Measurements from ENCODE around the gene KCNQ1OT1. TPM values are rescaled to one million over a fixed set of nuclear protein-coding genes. Genes with fewer than 3 reads are reported as not detected.

Gene KCNQ1OT1
- total and polyA plus RNA-seq, 4 donors: 0.65 to 9.8 (median 4.0) TPM

- Histone ChIP-seq H3K4me1 (ENCODE audit: control insufficient read depth, insufficient read depth, low read length) (peaks cover 30% of the 10 kb centered on the region), H3K4me3 (ENCODE audit: low read depth, low read length) (no peak overlapping the region), H3K9me3 (ENCODE audit: control insufficient read depth, insufficient read depth, low read length) (no peaks in the 10 kb centered on the region), H3K27ac (ENCODE audit: low read depth, low read length) (no peak overlapping the region), H3K27me3 (ENCODE audit: control insufficient read depth, insufficient read depth, low read length) (no peaks in the 10 kb centered on the region), H3K36me3 (ENCODE audit: control insufficient read depth, insufficient read depth, low read length) (peaks cover 10% of the 10 kb centered on the region)
- no peak for DNase-seq (ENCODE audit: low read depth in 4 of 6, low spot score in 6 of 6)
- 0% methylated on average over 1 of the region's 1 CpG for WGBS (ENCODE audit: insufficient coverage)
Observed at GRCh38 chr11:2670541-2671100, 29.2 kb downstream of the KCNQ1OT1 start.

- H3K9me3 ChIP-seq (ENCODE audit: control insufficient read depth, insufficient read depth, low read length): no peaks in the 10 kb centered on the region
- H3K36me3 ChIP-seq (ENCODE audit: control insufficient read depth, insufficient read depth, low read length): peaks cover 10% of the 10 kb centered on the region
- H3K27ac ChIP-seq (ENCODE audit: low read depth, low read length): no peak overlapping the region
- no peak overlapping the region for H3K4me3 ChIP-seq (ENCODE audit: low read depth, low read length)
- no peaks in the 10 kb centered on the region for H3K27me3 ChIP-seq (ENCODE audit: control insufficient read depth, insufficient read depth, low read length)
- peaks cover 31% of the 10 kb centered on the region for H3K4me1 ChIP-seq (ENCODE audit: control insufficient read depth, insufficient read depth, low read length)
- no peak for DNase-seq (ENCODE audit: low read depth in 4 of 6, low spot score in 6 of 6)
- WGBS (ENCODE audit: insufficient coverage): 93% methylated on average over 6 of the region's 8 CpGs
Observed at GRCh38 chr11:2669634-2670469, 29.9 kb downstream of the KCNQ1OT1 start.

- Histone ChIP-seq H3K36me3 (ENCODE audit: control insufficient read depth, insufficient read depth, low read length) (peaks cover 14% of the 10 kb centered on the region), H3K27ac (ENCODE audit: low read depth, low read length) (no peak overlapping the region), H3K9me3 (ENCODE audit: control insufficient read depth, insufficient read depth, low read length) (no peaks in the 10 kb centered on the region), H3K4me1 (ENCODE audit: control insufficient read depth, insufficient read depth, low read length) (peaks cover 21% of the 10 kb centered on the region), H3K27me3 (ENCODE audit: control insufficient read depth, insufficient read depth, low read length) (no peaks in the 10 kb centered on the region), H3K4me3 (ENCODE audit: low read depth, low read length) (no peak overlapping the region)
- no peak for DNase-seq (ENCODE audit: low read depth in 4 of 6, low spot score in 6 of 6)
- WGBS (ENCODE audit: insufficient coverage): 98% methylated on average over 5 of the region's 5 CpGs
Observed at GRCh38 chr11:2668876-2669275, 30.9 kb downstream of the KCNQ1OT1 start.

- no peak for DNase-seq (ENCODE audit: low read depth in 4 of 6, low spot score in 6 of 6)
- peaks cover 12% of the 10 kb centered on the region for H3K36me3 ChIP-seq (ENCODE audit: control insufficient read depth, insufficient read depth, low read length)
- H3K9me3 ChIP-seq (ENCODE audit: control insufficient read depth, insufficient read depth, low read length): no peaks in the 10 kb centered on the region
- H3K4me1 ChIP-seq (ENCODE audit: control insufficient read depth, insufficient read depth, low read length): peaks cover 12% of the 10 kb centered on the region
- WGBS (ENCODE audit: insufficient coverage): 60% methylated on average over 1 of the region's 2 CpGs
- no peaks in the 10 kb centered on the region for H3K27me3 ChIP-seq (ENCODE audit: control insufficient read depth, insufficient read depth, low read length)
- H3K27ac ChIP-seq (ENCODE audit: low read depth, low read length): no peak overlapping the region
- H3K4me3 ChIP-seq (ENCODE audit: low read depth, low read length): no peak overlapping the region
Observed at GRCh38 chr11:2667940-2668339, 31.9 kb downstream of the KCNQ1OT1 start.

- H3K27ac ChIP-seq (ENCODE audit: low read depth, low read length): no peak overlapping the region
- WGBS (ENCODE audit: insufficient coverage): 79% methylated on average over 12 of the region's 15 CpGs
Observed at GRCh38 chr11:2666828-2667570, 32.8 kb downstream of the KCNQ1OT1 start.

GRCh38 chr11:2666401-2666741 lies 33.4 kb downstream of the KCNQ1OT1 start:
- Histone ChIP-seq H3K27ac (ENCODE audit: low read depth, low read length) (no peak overlapping the region), H3K9me3 (ENCODE audit: control insufficient read depth, insufficient read depth, low read length) (peaks cover 2% of the 10 kb centered on the region), H3K4me3 (ENCODE audit: low read depth, low read length) (no peak overlapping the region), H3K36me3 (ENCODE audit: control insufficient read depth, insufficient read depth, low read length) (peaks cover 14% of the 10 kb centered on the region), H3K27me3 (ENCODE audit: control insufficient read depth, insufficient read depth, low read length) (no peaks in the 10 kb centered on the region), H3K4me1 (ENCODE audit: control insufficient read depth, insufficient read depth, low read length) (peaks cover 8% of the 10 kb centered on the region)
- 78% methylated on average over 6 of the region's 6 CpGs for WGBS (ENCODE audit: insufficient coverage)
- DNase-seq (ENCODE audit: low read depth in 4 of 6, low spot score in 6 of 6): no peak

More at GRCh38 chr11:2666828-2667570, 32.8 kb downstream of the KCNQ1OT1 start:
- no peaks in the 10 kb centered on the region for H3K27me3 ChIP-seq (ENCODE audit: control insufficient read depth, insufficient read depth, low read length)
- H3K4me1 ChIP-seq (ENCODE audit: control insufficient read depth, insufficient read depth, low read length): peaks cover 8% of the 10 kb centered on the region
- no peak for DNase-seq (ENCODE audit: low read depth in 4 of 6, low spot score in 6 of 6)
- peaks cover 2% of the 10 kb centered on the region for H3K9me3 ChIP-seq (ENCODE audit: control insufficient read depth, insufficient read depth, low read length)
- H3K36me3 ChIP-seq (ENCODE audit: control insufficient read depth, insufficient read depth, low read length): peaks cover 14% of the 10 kb centered on the region
- H3K4me3 ChIP-seq (ENCODE audit: low read depth, low read length): no peak overlapping the region

GRCh38 chr11:2665526-2666400 lies 34.0 kb downstream of the KCNQ1OT1 start:
- no peaks in the 10 kb centered on the region for H3K27me3 ChIP-seq (ENCODE audit: control insufficient read depth, insufficient read depth, low read length)
- WGBS (ENCODE audit: insufficient coverage): 95% methylated on average over 11 of the region's 11 CpGs
- peaks cover 14% of the 10 kb centered on the region for H3K36me3 ChIP-seq (ENCODE audit: control insufficient read depth, insufficient read depth, low read length)
- H3K4me3 ChIP-seq (ENCODE audit: low read depth, low read length): no peak overlapping the region
- H3K9me3 ChIP-seq (ENCODE audit: control insufficient read depth, insufficient read depth, low read length): peaks cover 3% of the 10 kb centered on the region
- peaks cover 8% of the 10 kb centered on the region for H3K4me1 ChIP-seq (ENCODE audit: control insufficient read depth, insufficient read depth, low read length)
- no peak for DNase-seq (ENCODE audit: low read depth in 4 of 6, low spot score in 6 of 6)
- H3K27ac ChIP-seq (ENCODE audit: low read depth, low read length): no peak overlapping the region

- DNase-seq (ENCODE audit: low read depth in 4 of 6, low spot score in 6 of 6): peak in 1 of 6 donors; percentile 35
- peaks cover 14% of the 10 kb centered on the region for H3K36me3 ChIP-seq (ENCODE audit: control insufficient read depth, insufficient read depth, low read length)
- peaks cover 8% of the 10 kb centered on the region for H3K4me1 ChIP-seq (ENCODE audit: control insufficient read depth, insufficient read depth, low read length)
- peaks cover 9% of the 10 kb centered on the region for H3K9me3 ChIP-seq (ENCODE audit: control insufficient read depth, insufficient read depth, low read length)
- H3K27ac ChIP-seq (ENCODE audit: low read depth, low read length): no peak overlapping the region
- H3K4me3 ChIP-seq (ENCODE audit: low read depth, low read length): no peak overlapping the region
- 88% methylated on average over 14 of the region's 14 CpGs for WGBS (ENCODE audit: insufficient coverage)
- H3K27me3 ChIP-seq (ENCODE audit: control insufficient read depth, insufficient read depth, low read length): no peaks in the 10 kb centered on the region
Observed at GRCh38 chr11:2664791-2665525, 34.8 kb downstream of the KCNQ1OT1 start.
